HEK293T (cell line): ENCODE data around the gene FAH.

Experiments
- ELF4 ChIP-seq: fragments of 450-650 bp; IDR thresholded peaks from 2 replicates; pipeline ENCODE4 v1.6.1; 2017; ENCODE audit warnings: antibody characterized with exemption
- FOXK2 ChIP-seq: fragments of 450-650 bp; IDR thresholded peaks from 2 replicates; pipeline ENCODE4 v1.6.1; 2016; ENCODE audit warnings: mild to moderate bottlenecking
- SP1 ChIP-seq: fragments of 450-650 bp; IDR thresholded peaks from 2 replicates; pipeline ENCODE4 v1.6.1; 2017
- TARDBP ChIP-seq: fragments of 450-650 bp; IDR thresholded peaks from 2 replicates; pipeline ENCODE4 v1.6.1; 2016

GRCh38 chr15:80188251-80188650 is 35.5 kb downstream of the FAH start:
- TF ChIP-seq ELF4 (no peak), SP1 (no peak), FOXK2 (no peak), TARDBP (no peak)
